Stimulated activated CD4-positive, alpha-beta T cell treated with anti-CD3 and anti-CD28 coated beads, Interleukin-2, amount 100 ng/mL, for 4 hours (primary cell): ENCODE results near the gene MED29.
A peak's percentile ranks its signal among the peaks of the same experiment; 100 is the strongest.

Experiments
- DNase-seq: peaks from one replicate; pipeline ENCODE4 v3.0.0-alpha.2; 2020; ENCODE audit warnings: low read depth

The MED29 gene

DNA sequence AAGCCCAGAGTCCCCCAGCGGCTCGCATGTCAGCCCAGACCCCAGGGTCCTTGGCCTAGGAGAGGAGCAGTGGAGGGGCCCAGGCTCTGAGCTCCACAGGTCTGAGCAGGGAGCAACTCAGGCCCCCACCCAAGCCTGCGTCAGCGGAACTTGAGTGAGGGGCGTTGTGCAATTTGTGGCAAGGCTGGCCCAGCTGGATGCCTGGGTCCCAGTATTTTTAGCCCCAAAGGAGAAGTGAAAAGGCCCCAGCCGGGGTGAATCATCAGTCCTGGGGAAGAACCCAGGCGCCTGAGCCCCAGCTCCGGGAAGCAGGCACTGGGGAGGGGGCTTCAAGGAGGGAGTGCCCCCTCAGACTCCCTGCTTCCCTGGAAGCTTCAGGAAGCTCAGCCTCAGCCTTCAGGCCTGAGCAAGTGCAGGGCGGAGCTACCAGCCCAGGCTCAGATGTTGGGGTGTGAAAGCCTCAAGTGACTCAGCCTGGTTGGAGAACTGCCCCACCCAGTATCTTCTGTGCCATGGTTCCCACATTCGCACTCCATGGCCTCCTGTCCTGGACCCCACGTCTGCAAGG lies 7.2 kb downstream of the MED29 start:
- no peak for DNase-seq

DNA sequence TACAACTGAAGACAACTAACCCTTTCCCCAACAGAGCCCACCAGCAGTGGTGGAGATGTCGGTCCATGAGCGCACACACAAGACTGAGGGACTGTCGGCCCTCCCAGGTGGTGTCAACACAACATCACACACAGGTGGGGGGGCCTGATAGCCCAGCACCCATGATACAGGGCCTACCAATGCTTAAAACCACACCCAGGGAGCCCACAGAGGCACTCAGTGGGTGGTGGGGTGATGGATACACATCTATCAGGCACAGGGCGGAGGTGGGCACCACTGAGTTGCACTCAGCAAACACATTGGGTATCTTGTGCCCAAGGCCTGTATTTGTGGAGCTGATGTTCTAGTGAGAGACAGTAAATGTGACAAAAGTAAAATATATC lies 8.5 kb downstream of the MED29 start:
- DNase-seq, result no peak

GRCh38 chr19:39400061-39400460 lies 8.9 kb downstream of the MED29 start:
- no peak for DNase-seq

DNA sequence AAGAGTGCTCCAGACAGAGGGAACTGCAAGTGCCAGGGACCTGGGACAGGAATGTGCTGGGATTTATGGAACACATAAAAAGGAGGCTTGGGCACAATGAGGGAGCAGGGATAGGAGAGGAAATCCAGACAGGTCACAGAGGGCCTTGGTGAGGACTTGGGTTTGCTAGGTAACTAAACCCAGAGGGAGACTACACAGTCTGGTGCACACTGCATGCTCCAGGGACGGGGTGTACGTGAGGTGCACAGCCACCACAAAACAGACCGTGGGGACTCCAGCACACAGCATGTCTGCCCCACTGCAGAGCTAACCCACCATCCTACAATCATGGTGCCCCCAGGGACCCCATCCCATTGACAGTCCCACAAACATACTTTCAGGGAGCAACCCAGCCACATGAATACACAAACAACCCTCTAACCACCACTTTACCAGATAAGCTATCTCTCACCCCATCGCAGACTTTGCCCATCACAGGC lies 9.9 kb downstream of the MED29 start:
- no peak for DNase-seq

- DNase-seq, result peak; percentile 67
Measured at GRCh38 chr19:39401549-39402345, 10.6 kb downstream of the MED29 start.

- peak; percentile 82 for DNase-seq
Measured at GRCh38 chr19:39402346-39403300, 11.4 kb downstream of the MED29 start.

GRCh38 chr19:39403331-39404312 lies 12.4 kb downstream of the MED29 start:
- DNase-seq, result peak; percentile 94

GRCh38 chr19:39405261-39405957 lies 14.2 kb downstream of the MED29 start:
- no peak for DNase-seq

DNA sequence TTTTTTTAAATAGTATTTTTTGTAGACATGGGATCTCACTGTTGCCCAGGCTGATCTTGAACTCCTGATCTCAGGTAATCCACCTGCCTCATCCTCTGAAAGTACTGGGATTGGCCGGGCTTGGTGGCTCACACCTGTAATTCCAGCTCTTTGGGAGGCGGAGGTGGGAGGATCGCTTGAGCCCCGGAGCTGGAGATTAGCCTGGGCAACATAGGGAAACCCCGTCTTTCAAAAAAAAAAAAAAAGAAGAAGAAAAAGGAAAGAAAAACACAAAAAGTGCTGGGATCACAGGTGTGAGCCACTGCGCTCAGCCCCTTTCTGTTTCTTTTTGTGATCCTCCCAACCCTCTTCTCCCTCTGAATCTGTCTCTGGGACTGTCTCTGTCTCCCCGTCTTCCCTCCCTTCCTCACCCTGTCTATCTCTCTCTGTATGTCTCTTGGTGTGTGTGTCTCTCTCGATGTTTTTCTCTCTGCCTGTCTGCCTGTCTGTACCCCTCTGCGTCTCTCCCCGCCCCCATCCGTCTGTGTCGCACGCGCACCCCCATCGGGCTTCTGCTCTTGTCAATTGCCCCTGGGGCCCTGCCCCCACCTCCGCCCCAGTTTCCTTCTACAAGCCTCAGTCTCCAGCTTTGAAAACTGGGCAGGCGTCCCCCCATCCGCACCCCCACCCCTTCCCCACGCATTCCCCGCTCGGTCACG lies 14.9 kb downstream of the MED29 start:
- DNase-seq, result peak; percentile 88

DNA sequence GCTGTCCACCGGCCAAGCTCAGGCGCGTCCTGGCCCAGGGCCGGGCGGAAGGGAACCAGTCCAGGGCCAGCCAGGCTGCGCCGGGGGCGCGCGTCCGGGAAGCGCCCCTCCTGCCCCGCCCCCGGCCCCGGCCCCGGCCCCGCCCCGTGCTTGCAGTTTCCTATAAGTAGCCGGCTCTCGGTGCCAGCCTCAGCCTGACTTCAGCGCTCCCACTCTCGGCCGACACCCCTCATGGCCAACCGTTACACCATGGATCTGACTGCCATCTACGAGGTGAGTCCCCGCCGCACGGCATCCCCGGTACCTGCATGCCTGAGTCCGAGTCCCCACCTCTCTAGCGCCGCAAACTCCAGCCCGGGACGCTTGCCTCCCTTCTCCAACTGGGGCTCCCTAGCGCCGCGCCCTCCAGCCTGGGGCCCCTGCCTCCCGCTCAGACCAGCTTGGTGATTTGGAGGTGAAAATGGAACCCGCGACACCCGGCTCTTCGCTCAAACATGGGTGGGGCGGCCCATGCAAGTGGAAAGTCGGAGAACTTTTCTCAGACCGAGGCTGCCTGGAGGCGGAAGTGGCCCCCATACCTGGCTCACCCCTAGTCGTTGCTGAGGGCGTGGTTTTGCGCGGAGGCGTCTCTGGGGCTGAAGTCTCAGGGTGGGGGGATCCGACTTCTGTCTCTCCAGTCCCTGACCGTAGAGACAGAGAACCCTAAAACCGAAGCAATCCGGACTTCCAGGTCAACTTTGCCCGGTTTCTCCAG lies 15.7 kb downstream of the MED29 start, which contains the start of gene ZFP36:
ZFP36 (plus strand) TSS at position 192 of the 754 bp plus-strand sequence; CDS start at position 250, 58 bp downstream.
- DNase-seq, result peak; percentile 79

- DNase-seq, result no peak
Measured at GRCh38 chr19:39407410-39407659, 16.2 kb downstream of the MED29 start.

GRCh38 chr19:39407660-39408391 lies 16.6 kb downstream of the MED29 start:
- no peak for DNase-seq

- DNase-seq, result no peak
Measured at GRCh38 chr19:39408392-39409207, 17.4 kb downstream of the MED29 start.

- DNase-seq, result peak; percentile 77
Measured at GRCh38 chr19:39409208-39410016, 18.2 kb downstream of the MED29 start.

DNA sequence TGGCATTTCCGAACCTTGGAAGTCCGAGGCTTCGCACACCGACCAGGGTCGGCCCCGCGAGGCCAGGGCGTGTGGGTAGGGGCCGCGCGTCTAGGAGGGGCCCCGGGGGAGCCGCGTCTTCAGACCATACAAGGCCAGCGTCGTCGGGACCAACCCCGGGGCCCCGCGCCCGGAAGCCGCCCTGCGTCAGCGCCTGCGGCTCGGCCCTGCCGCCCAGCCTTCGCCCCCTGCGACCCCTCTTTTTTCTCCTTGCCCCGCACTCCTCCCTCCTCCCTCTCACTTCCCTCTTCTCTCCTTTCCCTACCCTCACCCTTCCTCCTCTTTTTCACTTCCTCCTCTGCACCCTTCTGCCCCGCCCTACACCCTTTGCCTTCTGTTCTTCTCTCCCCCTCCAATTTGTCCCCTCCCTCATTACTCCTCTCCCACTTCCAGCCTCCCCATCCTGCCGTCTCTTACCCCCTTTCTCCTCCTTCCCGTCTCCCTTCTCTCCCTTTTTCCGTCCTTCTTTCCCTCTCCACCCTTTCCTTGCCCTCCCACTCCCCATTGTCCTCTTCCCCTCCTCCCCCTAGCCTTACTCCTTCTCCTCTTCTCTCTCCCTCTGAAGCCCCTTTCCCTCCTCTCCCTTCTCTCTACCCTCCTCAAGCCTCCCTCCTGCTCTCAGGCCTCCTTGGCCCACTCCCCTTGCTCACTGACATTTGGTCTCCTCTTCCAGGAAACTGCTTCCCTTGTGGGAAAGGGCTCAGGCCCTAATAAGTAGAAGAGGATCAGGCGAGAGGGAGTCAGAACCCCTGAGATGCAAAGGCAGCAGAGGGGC lies 19.0 kb downstream of the MED29 start:
- peak; percentile 36 for DNase-seq

GRCh38 chr19:39410831-39411080 lies 19.6 kb downstream of the MED29 start:
- DNase-seq, result no peak
